Measurements from ENCODE around the gene SEMA3B.
"Not testable (repeated sequence)": the region's sequence is repeated elsewhere in the genome, so short reads cannot be mapped to it uniquely, and the experiment has no call there.

Gene SEMA3B

GRCh38 chr3:50268703-50269451, at the start of gene SEMA3B:
TSS of gene SEMA3B (plus strand) at chr3:50269147. CDS start at chr3:50269241, 94 bp downstream.
- DNase-seq = no peak

- DNase-seq = no peak
Observed at GRCh38 chr3:50219285-50219684, 49.7 kb upstream of the SEMA3B start.

DNA sequence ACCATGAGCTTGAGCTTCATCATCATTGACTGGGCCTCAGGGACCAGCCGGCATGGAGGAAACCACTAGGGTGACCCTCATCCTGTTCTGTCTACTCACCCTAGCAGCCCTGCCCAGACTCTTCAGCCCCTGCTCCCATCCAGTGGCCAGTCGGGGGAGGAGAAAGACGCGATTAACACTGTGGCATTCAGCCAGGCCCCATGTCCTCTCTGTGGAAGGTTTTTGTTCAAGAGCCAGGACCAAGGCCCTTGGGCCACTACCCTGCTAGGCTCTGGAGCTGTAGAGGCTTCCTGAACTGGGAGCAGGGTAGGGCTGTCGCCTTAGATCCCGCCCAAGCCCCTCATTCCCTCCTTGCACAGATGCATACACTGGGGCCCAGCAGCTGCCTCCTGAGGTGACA, 48.8 kb upstream of the SEMA3B start:
- no peak for DNase-seq

DNA sequence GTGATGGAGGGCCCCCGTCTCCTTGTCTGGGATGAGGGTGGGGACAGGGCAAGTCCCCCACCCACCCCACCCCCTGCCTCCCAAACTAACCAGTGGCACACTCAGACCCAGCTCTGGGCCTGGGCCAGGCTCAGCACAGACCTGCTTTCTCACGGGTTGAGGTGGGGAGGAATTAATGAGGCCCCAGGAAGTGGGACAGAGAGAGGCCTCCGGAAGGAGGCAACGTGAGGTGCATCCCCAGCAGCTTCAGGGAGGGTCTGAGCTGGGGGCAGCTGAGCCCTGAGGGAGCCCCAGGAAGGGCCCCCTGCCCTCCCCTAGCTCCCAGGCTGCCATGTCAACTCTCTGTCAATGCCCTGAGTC, 47.9 kb upstream of the SEMA3B start:
- no peak for DNase-seq

DNA sequence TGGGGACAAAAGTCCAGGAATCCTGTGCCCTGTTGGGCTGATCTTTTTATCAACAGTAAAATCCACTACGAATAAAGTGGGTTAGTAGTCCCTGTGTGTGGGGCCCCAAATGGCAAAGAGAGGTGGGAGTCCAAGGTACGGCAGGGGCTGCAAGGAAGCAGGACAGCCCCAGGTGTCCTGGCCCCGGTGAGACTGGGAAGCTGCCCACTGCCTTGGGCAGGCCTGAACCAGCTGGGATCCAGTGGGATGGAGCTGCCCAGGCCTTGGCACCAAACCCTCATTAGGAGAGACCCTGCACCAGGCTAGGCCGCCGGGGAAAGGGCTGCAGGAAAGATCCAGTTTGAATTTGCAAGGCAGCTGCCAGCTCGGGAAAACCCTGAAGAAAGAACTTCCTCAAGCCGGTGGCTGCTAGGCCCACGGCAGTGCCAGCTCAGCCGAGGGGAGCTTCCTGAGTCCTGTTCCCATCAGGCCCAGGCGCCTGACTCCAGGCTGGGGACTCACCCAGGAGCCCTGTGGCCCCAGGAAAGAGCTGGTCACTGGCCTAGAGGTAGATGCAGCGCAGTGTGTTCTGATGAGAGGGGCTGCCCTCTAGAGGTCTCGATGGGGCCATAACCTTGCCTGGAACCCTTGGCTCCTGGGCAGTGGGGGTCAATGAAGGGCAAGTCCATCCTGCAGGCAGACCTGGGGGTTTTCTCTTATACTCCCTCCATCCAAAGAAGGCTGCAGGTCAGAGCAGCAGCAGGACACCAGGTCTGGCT, 47.4 kb upstream of the SEMA3B start:
- no peak for DNase-seq

GRCh38 chr3:50222169-50222528, 46.8 kb upstream of the SEMA3B start:
- no peak for DNase-seq

DNA sequence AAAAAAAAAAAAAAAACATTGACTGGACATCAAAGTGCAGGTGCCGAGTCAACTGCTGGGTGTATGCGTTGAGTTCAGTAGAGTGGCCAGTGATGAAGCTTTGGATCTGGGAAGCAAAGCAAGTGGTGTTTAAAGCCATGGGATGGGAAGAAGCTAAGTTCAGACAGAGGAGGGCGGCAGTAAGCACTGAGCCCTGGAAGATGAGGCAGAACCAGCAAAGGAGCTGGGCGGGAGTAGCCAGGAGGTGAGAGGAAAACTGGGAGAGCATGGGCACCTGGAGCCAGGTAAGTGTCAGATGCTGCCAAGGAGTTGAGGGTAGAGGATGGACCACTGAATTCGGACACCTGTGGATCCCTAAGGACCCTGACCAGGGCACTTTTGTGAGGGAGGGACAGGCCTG, 44.3 kb upstream of the SEMA3B start:
- no peak for DNase-seq

DNA sequence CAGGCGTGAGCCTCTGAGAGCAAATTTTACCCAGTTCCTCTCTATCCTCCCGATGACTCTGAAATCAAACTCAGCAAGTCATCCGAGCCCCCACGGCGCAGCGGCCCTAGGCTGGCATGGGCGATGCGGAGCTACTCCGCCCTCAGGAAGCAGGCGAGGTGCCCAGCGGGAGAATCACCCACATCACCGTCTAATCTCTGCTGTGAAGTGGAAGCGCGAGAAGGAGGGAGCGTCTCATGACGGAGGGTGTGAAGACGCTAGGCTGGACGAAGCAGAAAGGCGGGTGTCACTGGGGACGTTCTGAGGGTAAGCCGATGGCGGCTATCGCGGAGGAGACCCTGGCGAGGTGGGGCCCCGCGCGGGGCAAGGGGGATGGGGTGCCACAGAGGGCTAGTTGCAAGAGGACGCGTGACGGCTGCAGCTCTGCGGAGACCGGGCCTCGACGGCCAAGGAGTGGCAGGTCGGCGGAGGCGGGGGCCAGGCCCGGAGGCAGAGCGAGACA, 42.0 kb upstream of the SEMA3B start:
- DNase-seq = no peak

GRCh38 chr3:50227390-50228183, 41.4 kb upstream of the SEMA3B start:
- peak; percentile 62 for DNase-seq

DNA sequence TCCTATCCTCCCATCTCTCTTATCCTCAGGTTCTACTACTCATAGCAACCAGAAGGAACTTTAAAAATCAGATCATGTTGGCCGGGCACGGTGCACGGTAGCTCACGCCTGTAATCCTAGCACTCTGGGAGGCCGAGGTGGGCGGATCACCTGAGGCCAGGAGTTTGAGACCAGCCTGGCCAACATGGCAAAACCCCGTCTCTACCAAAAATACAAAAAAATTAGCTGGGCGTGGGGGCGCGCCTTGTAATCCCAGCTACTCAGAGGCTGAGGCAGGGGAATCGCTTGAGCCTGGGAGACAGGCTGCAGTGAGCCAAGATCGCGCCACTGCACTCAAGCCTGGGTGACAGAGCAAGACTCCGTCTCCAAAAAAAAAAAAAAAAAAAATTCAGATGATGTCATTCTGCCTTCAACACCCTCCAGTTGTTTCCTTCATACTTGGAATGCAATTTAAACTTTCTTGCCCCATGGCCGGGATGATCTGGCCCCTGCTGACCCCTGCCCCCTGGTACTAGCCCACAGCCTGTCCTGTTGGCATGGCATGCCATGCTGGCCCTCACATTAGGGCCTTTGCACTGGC, 40.7 kb upstream of the SEMA3B start:
- not testable (repeated sequence) for DNase-seq

GRCh38 chr3:50229490-50229889, 39.5 kb upstream of the SEMA3B start:
- no peak for DNase-seq

- DNase-seq = no peak
Observed at GRCh38 chr3:50230104-50230793, 38.7 kb upstream of the SEMA3B start.

DNA sequence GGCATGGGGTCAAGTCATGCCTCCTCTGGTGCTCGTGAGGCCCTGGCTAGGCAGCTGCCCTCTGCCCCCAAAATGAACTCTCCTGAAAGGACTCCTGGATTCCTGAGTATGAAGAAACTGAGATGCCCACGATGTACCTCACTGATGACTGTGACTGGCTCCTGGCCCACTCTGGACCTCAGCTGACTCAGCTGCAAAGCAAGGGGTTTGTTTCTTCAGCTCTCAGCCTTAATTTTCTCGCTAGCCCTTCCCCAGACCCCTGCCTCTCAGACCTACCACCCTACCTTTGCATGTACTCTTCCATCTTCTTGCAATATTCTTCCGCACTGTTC, 38.2 kb upstream of the SEMA3B start:
- DNase-seq = no peak

DNA sequence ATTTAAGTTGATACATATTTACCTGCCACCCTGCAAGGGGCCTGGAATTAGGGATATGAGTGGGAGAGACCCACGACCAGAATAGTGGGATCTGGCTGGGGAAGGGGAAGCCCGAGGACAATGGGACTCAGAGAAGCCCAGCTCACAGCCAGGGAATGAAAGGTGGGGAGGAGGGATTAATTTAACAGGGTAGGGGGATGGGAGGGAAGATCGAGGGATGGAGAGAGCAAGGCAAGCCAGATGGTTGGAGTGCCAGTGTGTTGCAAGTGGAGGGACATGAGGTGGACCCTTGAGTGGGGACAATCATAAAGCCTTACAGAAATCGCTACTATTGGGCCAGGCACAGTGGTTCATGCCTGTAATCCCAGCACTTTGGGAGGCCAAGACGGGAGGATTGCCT, 37.4 kb upstream of the SEMA3B start:
- DNase-seq = no peak

DNA sequence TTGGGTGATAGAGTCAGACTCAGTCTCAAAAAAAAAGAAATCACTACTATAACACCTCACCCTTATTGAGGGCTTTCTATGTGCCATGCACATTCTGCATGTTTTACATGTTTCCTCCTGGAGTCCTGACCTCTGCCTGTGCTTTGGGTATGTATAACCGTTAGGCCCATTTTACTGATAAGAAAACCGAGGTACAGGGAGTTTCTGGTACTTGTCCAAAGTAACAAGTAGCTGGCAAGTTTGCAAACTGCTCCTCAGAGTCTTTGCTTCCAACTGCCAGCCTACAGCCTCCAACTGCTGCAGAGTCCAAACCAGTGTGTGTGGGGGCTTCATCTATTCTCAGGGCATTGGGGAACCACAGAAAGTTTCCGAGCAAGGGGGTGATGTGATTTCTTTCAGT, 36.6 kb upstream of the SEMA3B start:
- no peak for DNase-seq

- DNase-seq = no peak
Observed at GRCh38 chr3:50233176-50233575, 35.8 kb upstream of the SEMA3B start.

DNA sequence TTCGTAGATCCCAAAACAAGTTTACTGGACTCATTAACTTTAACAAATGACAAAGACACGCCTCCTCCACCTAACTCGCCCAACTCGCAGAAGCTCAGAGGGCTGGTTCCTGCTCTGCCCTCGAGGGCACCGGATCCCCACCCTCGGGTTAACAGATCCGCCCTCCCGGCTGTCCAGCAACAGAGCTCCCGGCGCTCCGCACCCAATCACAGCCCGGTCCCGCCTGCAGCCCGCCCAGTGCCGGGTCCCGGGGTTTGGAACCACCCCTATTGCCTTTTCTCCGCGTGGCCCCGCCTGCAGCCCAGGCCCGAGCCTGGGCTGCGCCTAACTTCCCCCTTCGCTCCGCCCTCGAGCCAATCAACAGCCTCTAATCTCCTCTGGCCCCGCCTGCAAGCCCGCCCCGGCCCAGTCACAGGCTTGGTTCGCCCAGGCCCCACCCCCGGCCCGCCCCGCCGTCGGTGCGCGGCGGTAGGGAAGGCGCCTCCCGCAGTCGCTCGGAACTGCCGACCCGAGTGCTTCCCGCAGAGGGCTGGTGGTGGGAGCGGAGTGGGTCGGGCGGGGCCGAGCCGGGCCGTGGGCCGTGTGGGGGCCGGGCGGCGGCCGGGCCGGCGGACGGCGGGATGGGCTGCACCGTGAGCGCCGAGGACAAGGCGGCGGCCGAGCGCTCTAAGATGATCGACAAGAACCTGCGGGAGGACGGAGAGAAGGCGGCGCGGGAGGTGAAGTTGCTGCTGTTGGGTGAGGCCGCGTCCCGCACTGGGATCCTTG, 33.0 kb upstream of the SEMA3B start, which contains the start of gene GNAI2:
Gene GNAI2, plus strand, starts transcription at position 489 of the 768 bp plus-strand sequence. Its CDS starts 132 bp downstream, at position 621.
- peak; percentile 88 for DNase-seq

DNA sequence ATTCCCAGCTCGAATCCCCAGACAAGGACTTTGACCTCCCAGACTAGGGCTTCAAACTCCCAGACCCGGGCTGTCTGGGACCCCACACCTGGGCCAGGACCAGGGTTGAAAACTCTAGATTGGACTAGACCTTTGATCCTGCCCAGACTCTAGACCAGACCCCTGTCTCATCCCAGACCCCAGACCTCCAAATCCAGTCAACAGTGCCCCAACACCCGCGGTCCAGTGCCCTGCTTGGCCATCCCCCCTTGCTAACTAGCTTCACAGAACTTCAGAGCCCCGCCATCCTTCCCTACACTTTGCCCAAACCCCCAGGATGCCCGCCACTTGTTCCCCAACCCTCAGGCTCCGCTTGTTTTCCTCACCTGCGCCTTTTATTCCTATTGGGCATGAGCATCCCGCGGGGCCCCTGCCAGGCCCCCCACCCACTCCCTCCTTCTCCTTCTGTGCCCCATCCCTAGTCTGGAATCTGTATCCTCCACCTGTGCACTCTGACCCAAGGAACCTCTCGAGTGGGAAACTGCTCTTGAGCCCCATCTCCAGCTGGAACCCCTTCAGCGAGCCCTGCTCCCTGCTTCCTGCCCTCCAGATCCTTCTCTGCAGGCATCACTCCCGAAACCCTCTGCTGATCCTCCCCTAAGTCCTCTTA, 32.3 kb upstream of the SEMA3B start:
- DNase-seq = no peak

DNA sequence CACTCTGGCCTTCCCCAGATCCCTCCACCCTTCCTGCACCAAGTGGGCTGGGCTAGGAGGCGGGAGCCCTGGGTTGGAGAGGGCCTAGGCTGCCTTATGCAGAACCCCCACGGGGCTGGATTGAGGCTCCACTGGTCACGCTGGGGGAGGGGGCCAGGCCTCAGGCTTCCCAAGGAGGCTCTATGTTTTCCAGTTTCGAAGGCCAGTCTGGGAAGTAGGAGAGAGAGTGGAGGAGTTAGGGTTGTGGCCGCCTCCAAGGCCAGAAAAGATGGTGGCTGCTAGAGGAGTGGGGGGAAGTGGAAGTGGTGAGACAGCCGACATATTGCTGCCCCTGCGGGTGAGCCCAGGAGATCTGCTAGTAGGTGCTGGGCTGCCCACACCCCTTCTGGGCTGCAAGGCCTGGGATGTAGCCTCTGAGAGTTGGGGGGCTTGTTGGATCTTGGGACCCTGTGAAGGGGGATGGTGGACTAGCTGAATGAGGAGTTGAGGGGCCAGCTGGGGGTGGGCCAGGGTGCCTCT, 31.8 kb upstream of the SEMA3B start:
- DNase-seq = no peak

DNA sequence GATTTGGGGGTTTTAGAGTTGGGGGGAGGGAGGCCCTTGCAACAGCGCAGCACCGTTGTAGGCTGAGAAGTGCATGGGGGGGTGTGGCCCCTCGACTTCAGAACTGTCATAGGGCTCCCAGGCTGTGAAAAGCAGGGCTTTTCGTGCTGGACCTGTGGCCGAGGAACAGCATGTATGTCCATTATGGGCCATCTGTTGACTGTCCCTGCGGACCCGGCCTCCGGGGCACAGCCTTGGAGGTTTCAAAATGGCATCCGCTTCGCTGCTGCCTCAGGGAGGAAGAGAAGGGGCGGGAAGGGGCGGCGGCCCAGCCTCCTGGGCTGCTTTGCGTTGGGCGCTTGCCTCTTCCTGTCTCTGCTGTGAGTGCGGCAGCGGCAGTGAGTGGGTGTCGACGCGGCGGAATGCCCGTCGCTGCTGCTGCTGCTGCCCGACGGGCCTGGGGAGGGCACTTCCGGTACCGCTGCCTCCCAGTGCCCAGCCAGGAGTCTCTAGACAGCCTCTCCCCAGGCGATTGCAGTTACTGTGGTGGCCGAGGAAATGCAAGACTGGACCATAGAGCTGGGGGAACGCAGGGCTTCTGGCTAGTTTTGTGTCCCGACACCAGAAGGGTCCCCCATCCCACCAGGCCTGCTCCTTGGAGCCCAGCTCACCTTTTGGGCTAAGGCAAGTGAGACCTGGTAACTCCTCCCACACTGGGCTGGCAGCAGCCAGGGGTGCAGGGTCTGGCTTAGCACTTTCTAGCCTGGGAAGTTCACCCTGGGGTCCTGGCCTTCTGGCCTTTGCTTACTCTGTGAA, 31.0 kb upstream of the SEMA3B start:
- DNase-seq = no peak

All from NCI-H2107 (cell line).